ENCODE measurements around the gene PPOX. TPM values are rescaled to one million over a fixed set of nuclear protein-coding genes. Genes with fewer than 3 reads are reported as not detected.

The PPOX gene
- total RNA-seq, 4 donors from 2014 or later = 12.8 to 22.1 (median 15.8) TPM

GRCh38 chr1:161215076-161215475, 48.9 kb downstream of the PPOX start, which contains the start of gene FCER1G:
Gene FCER1G, plus strand, starts transcription at chr1:161215295. Its CDS starts 27 bp downstream, at chr1:161215322.
- 75% methylated on average over 10 of the region's 10 CpGs for WGBS
- intact Hi-C loops (cut with DNase I) = no loop called here

GRCh38 chr1:161216945-161217712, 50.9 kb downstream of the PPOX start:
- H3K27ac ChIP-seq (replicated peaks in 1 of 4) = peak overlapping the region; percentile 38 to 70 (median 58)
- intact Hi-C loops (cut with DNase I) = no loop called here
- H3K27me3 ChIP-seq = no peaks in the 10 kb centered on the region
- no peaks in the 10 kb centered on the region for H3K9me3 ChIP-seq
- no peak for DNase-seq (ENCODE audit: extremely low spot score)
- H3K4me3 ChIP-seq = peak overlapping the region; percentile 17 to 43 (median 26)
- H3K4me1 ChIP-seq = no peaks in the 10 kb centered on the region
- H3K36me3 ChIP-seq = peaks cover 28 to 33% (median 31%) of the 10 kb centered on the region in 4 donors
- 60% methylated on average over 7 of the region's 7 CpGs for WGBS
- TF ChIP-seq EP300 (IDR thresholded peaks at IDR 0.05) = no peak
- peak; percentile 8 to 71 for TF ChIP-seq POLR2AphosphoS5 (IDR thresholded peaks at IDR 0.05)

More at GRCh38 chr1:161215076-161215475, 48.9 kb downstream of the PPOX start, which contains the start of gene FCER1G:
- no peak for DNase-seq (ENCODE audit: extremely low spot score)
- peaks cover 47 to 53% (median 51%) of the 10 kb centered on the region in 4 donors for H3K36me3 ChIP-seq
- peak; percentile 25 to 76 for TF ChIP-seq POLR2AphosphoS5 (IDR thresholded peaks at IDR 0.05)
- no peak for TF ChIP-seq CTCF (IDR thresholded peaks at IDR 0.05)
- no peaks in the 10 kb centered on the region for H3K27me3 ChIP-seq
- peak within 1 kb of the TSS; percentile 28 to 46 (median 33) for H3K4me3 ChIP-seq
- H3K27ac ChIP-seq (replicated peaks in 1 of 4) = peak within 1 kb of the TSS; percentile 7 to 68 (median 45)
- H3K9me3 ChIP-seq = no peaks in the 10 kb centered on the region
- H3K4me1 ChIP-seq = peaks cover 1 to 4% (median 3%) of the 10 kb centered on the region in 4 donors

GRCh38 chr1:161217831-161218230, 51.6 kb downstream of the PPOX start:
- WGBS = 61% methylated on average over 6 of the region's 6 CpGs
- H3K36me3 ChIP-seq = peaks cover 22 to 26% (median 24%) of the 10 kb centered on the region in 4 donors
- H3K9me3 ChIP-seq = no peaks in the 10 kb centered on the region
- intact Hi-C loops (cut with DNase I) = no loop called here
- peak overlapping the region in 3 of 4 donors; percentile 35 to 44 (median 41) for H3K27ac ChIP-seq (replicated peaks in 1 of 4)
- H3K27me3 ChIP-seq = no peaks in the 10 kb centered on the region
- H3K4me1 ChIP-seq = no peaks in the 10 kb centered on the region
- no peak for DNase-seq (ENCODE audit: extremely low spot score)
- TF ChIP-seq CTCF (IDR thresholded peaks at IDR 0.05) = no peak
- TF ChIP-seq POLR2A (IDR thresholded peaks at IDR 0.05; ENCODE audit: low read depth) = no peak
- no peak for TF ChIP-seq POLR2AphosphoS5 (IDR thresholded peaks at IDR 0.05)
- no peak for TF ChIP-seq EP300 (IDR thresholded peaks at IDR 0.05)
- H3K4me3 ChIP-seq = peak overlapping the region in 1 of 4 donors; percentile 31

GRCh38 chr1:161218301-161219077, 52.3 kb downstream of the PPOX start:
- intact Hi-C loops (cut with DNase I) = no loop called here
- DNase-seq (ENCODE audit: extremely low spot score) = no peak
- Histone ChIP-seq H3K27me3 (no peaks in the 10 kb centered on the region), H3K4me3 (peak overlapping the region in 1 of 4 donors; percentile 31), H3K9me3 (no peaks in the 10 kb centered on the region), H3K4me1 (no peaks in the 10 kb centered on the region), H3K36me3 (peaks cover 15 to 19% (median 17%) of the 10 kb centered on the region in 4 donors), H3K27ac (replicated peaks in 1 of 4) (no peak overlapping the region)
- TF ChIP-seq EP300 (IDR thresholded peaks at IDR 0.05) = no peak
- no peak for TF ChIP-seq CTCF (IDR thresholded peaks at IDR 0.05)
- TF ChIP-seq POLR2AphosphoS5 (IDR thresholded peaks at IDR 0.05) = no peak
- no peak for TF ChIP-seq POLR2A (IDR thresholded peaks at IDR 0.05; ENCODE audit: low read depth)
- 76% methylated on average over 8 of the region's 8 CpGs for WGBS
